DOHH2 (cell line): ENCODE data around the gene ZMIZ1.

Source experiments
- H3F3A ChIP-seq: fragments of 200-600 bp; sonication (generic), shearing (Covaris generic); 2 replicates; pipeline ENCODE4 v1.6.0; 2016; ENCODE audit warnings: antibody characterized with exemption, mild to moderate bottlenecking; ENCODE audit not compliant: control insufficient read depth, insufficient read depth
- H3K27ac ChIP-seq: fragments of 200-600 bp; sonication (generic); 2 replicates; pipeline ENCODE4 v1.5.1; 2014; ENCODE audit warnings: low read depth, mild to moderate bottlenecking, low read length, moderate library complexity
- H3K27me3 ChIP-seq: fragments of 200-600 bp; sonication (generic); 2 replicates; pipeline ENCODE4 v1.6.1; 2014; ENCODE audit warnings: mild to moderate bottlenecking, low read length, mixed read lengths; ENCODE audit not compliant: control insufficient read depth
- H3K36me3 ChIP-seq: fragments of 200-600 bp; sonication (generic); 2 replicates; pipeline ENCODE4 v1.6.1; 2014; ENCODE audit warnings: mild to moderate bottlenecking, low read length, moderate library complexity, mixed read lengths; ENCODE audit not compliant: control insufficient read depth
- H3K4me1 ChIP-seq: fragments of 200-600 bp; sonication (generic); 2 replicates; pipeline ENCODE4 v1.6.1; 2014; ENCODE audit warnings: mild to moderate bottlenecking, low read length, mixed read lengths; ENCODE audit not compliant: control insufficient read depth
- H3K4me2 ChIP-seq: fragments of 200-600 bp; sonication (generic); 2 replicates; pipeline ENCODE4 v1.6.0; 2014; ENCODE audit warnings: mild to moderate bottlenecking, low read length, moderate library complexity
- H3K4me3 ChIP-seq: fragments of 200-600 bp; sonication (generic); 2 replicates; pipeline ENCODE4 v1.5.1; 2014; ENCODE audit warnings: mild to moderate bottlenecking, low read length, mixed read lengths
- H3K79me2 ChIP-seq: fragments of 200-600 bp; sonication (generic); 2 replicates; pipeline ENCODE4 v1.6.1; 2014; ENCODE audit warnings: mild to moderate bottlenecking, low read length, mixed read lengths; ENCODE audit not compliant: control insufficient read depth
- H3K9me2 ChIP-seq: fragments of 200-600 bp; sonication (generic); replicated peaks from 2 replicates; pipeline ENCODE4 v1.6.1; 2014; ENCODE audit warnings: mild to moderate bottlenecking, low read length, mixed read lengths; ENCODE audit not compliant: control insufficient read depth
- H3K9me3 ChIP-seq: fragments of 200-600 bp; sonication (generic); 2 replicates; pipeline ENCODE4 v1.6.1; 2014; ENCODE audit warnings: antibody characterized with exemption, low read length, mixed read lengths; ENCODE audit not compliant: control insufficient read depth, insufficient read depth
- H4K20me1 ChIP-seq: fragments of 200-600 bp; sonication (generic); 2 replicates; pipeline ENCODE4 v1.6.0; 2014; ENCODE audit warnings: low read depth, mild to moderate bottlenecking, antibody characterized with exemption, low read length, moderate library complexity; ENCODE audit not compliant: control insufficient read depth, insufficient read depth
- CTCF ChIP-seq: fragments of 200-600 bp; sonication (generic); IDR thresholded peaks from one replicate; pipeline ENCODE4 v1.5.1; 2014; ENCODE audit warnings: antibody characterized with exemption, mild to moderate bottlenecking, low read depth, low read length; ENCODE audit not compliant: poor library complexity, severe bottlenecking
- EZH2phosphoT487 ChIP-seq: fragments of 200-600 bp; sonication (generic); IDR thresholded peaks from 2 replicates; pipeline ENCODE4 v1.6.1; 2017; ENCODE audit warnings: borderline replicate concordance, mild to moderate bottlenecking, antibody characterized with exemption, low read length, moderate library complexity, mixed read lengths

The ZMIZ1 gene

GRCh38 chr10:79020605-79021004, 48.2 kb upstream of the ZMIZ1 start:
- no peaks in the 10 kb centered on the region for H3K79me2 ChIP-seq
- TF ChIP-seq CTCF (no peak), EZH2phosphoT487 (no peak)
- no peaks in the 10 kb centered on the region for H3K36me3 ChIP-seq
- H3K27ac ChIP-seq: no peak overlapping the region
- H3K4me1 ChIP-seq: peaks cover 40% of the 10 kb centered on the region
- H3K4me3 ChIP-seq: no peak overlapping the region
- H4K20me1 ChIP-seq: no peaks in the 10 kb centered on the region
- H3K9me2 ChIP-seq: no peaks in the 10 kb centered on the region
- H3K4me2 ChIP-seq: no peak overlapping the region
- no peaks in the 10 kb centered on the region for H3K9me3 ChIP-seq
- no peaks in the 10 kb centered on the region for H3K27me3 ChIP-seq
- H3F3A ChIP-seq: no peaks in the 10 kb centered on the region

- Histone ChIP-seq H3K4me1 (peaks cover 32% of the 10 kb centered on the region), H3K27me3 (no peaks in the 10 kb centered on the region)
These were observed 47.3 kb upstream of the ZMIZ1 start for GRCh38 chr10:79021331-79021907.

GRCh38 chr10:79021948-79022499, 46.7 kb upstream of the ZMIZ1 start:
- peaks cover 30% of the 10 kb centered on the region for H3K4me1 ChIP-seq
- H3K4me3 ChIP-seq: no peak overlapping the region
- H3K9me3 ChIP-seq: no peaks in the 10 kb centered on the region
- no peak overlapping the region for H3K4me2 ChIP-seq
- TF ChIP-seq CTCF (no peak), EZH2phosphoT487 (no peak)
- H4K20me1 ChIP-seq: no peaks in the 10 kb centered on the region
- no peaks in the 10 kb centered on the region for H3K9me2 ChIP-seq
- no peaks in the 10 kb centered on the region for H3K27me3 ChIP-seq
- H3K36me3 ChIP-seq: no peaks in the 10 kb centered on the region
- no peaks in the 10 kb centered on the region for H3K79me2 ChIP-seq
- H3F3A ChIP-seq: no peaks in the 10 kb centered on the region
- H3K27ac ChIP-seq: no peak overlapping the region

More at GRCh38 chr10:79021331-79021907, 47.3 kb upstream of the ZMIZ1 start:
- Histone ChIP-seq H3K4me3 (no peak overlapping the region), H3K9me2 (no peaks in the 10 kb centered on the region), H3K9me3 (no peaks in the 10 kb centered on the region), H4K20me1 (no peaks in the 10 kb centered on the region), H3F3A (no peaks in the 10 kb centered on the region), H3K27ac (no peak overlapping the region), H3K36me3 (no peaks in the 10 kb centered on the region), H3K4me2 (no peak overlapping the region), H3K79me2 (no peaks in the 10 kb centered on the region)
- TF ChIP-seq EZH2phosphoT487 (no peak), CTCF (no peak)
